DMS53 (cell line): Measurements from ENCODE around the gene TLE2.

Experiments used
- DNase-seq: peaks from one replicate; lab custom pipeline; 2025; lab: John Stamatoyannopoulos, UW

TLE2 gene

GRCh38 chr19:3036119-3036976 lies 7.3 kb upstream of the TLE2 start:
- DNase-seq = peak; percentile 95

GRCh38 chr19:3035542-3036118 lies 6.5 kb upstream of the TLE2 start:
- DNase-seq = peak; percentile 98

GRCh38 chr19:3034656-3035541 lies 5.8 kb upstream of the TLE2 start:
- peak; percentile 57 for DNase-seq

GRCh38 chr19:3034406-3034655 lies 5.3 kb upstream of the TLE2 start:
- DNase-seq = no peak

DNA sequence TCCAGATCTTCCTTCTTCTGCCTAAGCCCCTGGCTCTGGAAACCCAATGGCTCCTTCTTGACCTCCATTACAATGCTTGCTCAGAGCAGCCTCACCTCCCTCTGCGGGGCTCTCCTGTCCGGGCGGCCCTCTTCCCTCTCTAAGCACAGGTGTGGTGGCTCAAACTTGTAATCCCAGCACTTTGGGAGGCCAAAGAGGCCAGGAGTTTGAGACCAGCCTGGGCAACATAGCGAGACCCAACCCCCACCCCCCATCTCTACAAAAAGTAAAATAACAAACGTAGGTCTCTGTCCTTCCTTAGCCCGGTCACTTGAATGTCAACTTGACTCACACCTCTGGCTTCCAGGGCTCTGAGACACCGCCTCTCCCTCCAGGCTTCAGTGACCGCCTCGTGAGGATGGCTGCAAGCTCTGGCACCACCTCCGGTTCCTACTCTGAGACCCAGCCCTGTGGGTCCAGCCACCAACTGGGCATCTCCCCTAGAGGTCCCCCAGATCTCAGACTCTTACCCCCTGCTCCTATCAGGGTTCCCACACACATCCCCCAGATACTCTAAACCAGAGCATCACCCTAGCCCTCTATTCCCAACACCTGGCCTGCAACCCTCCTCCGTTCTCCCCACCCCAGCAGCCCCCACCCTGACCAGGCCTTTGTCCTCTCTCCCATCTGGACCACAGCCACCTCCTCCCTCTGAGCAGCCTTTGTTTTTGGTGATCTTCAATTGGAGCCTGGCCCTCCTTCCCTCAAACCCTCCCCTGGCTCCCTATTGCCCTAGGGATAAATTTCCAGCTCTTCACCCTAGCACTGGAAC lies 4.7 kb upstream of the TLE2 start:
- no peak for DNase-seq

DNA sequence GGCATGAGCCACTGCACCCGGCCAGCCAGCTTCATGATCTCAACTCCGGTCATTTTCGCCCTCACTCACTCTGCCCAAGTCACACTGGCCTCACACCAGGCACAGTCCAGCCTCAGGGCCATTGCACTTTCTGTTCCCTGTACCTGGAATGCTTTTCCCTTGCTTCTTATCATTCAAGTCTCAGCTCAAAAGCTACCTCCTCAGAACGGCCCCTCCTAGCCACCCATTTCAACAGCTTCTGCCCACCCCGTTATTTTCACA lies 2.5 kb upstream of the TLE2 start:
- no peak for DNase-seq

GRCh38 chr19:3028305-3029064 lies 595 bp downstream of the TLE2 start:
- peak; percentile 56 for DNase-seq

DNA sequence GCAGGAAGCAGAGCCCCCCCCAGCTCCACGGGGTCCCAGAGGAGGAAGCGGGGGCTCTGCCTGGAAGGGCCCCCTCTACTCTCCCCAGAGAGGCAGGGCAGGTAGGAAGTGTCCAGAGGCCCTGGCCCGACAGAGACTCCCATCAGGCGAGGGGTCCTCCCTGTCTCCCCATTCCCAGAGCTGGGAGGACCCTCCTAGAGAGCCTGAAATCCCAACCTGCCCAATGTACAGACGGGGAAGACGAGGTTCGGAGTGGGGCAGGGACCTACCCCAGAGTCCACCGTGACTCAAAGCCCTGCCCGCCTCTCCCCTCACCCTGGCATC lies 1.1 kb downstream of the TLE2 start:
- no peak for DNase-seq

DNA sequence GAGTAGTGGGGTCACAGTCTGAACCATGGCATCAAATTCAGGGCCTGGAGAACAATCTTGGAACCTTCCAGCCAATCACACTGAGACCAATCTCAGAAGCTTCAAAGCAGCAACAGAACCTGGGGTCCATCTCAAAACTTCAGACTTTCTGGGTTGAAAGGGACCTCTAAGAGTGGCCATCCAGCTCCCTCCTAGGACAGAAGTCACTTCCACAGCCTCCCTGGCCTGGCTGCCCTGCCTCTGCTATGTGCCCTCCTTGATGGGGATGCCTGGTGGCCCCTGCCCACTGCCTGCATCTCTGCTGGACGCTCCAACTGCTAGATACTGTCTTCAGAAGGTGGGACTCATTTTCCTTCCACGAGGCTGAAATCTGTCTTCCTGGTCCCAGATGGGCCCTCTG lies 1.8 kb downstream of the TLE2 start:
- no peak for DNase-seq

GRCh38 chr19:3026768-3027167 lies 2.3 kb downstream of the TLE2 start:
- no peak for DNase-seq

DNA sequence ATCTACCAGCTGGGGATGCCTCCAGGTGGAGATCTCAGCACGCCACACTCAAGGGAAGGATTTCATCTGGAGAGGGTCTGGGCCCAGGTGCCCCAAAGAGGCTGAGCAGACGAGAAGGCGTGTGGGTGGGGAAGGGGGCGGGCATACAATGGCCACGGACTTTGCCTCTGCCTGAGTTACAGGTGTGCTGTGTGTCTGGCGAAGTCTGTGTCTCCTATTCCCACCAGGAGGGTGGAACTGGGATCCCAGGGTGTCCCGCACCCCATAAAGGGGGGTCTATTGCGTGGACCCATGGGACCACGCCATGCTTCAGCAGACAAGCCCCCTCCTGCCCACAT lies 3.6 kb downstream of the TLE2 start:
- no peak for DNase-seq

- DNase-seq = no peak
These were observed 4.1 kb downstream of the TLE2 start for GRCh38 chr19:3024870-3025548.

DNA sequence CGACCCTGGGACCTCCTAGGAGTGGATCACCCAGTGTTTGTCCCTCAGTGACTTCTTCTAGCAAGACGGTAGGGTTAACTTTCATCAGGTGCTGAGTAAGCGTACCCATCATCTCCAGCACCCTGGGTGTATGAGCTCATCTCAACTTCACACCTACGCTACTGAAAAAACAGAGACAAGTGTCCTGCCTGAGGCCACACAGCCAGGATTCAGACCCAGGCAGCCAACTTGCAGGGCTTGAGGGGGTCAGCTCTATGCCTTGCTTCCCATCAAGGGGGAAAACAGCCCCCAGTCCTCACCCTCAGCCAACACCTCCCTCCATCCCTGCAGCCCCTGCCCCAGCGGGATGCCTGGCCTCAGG lies 4.6 kb downstream of the TLE2 start:
- no peak for DNase-seq

DNA sequence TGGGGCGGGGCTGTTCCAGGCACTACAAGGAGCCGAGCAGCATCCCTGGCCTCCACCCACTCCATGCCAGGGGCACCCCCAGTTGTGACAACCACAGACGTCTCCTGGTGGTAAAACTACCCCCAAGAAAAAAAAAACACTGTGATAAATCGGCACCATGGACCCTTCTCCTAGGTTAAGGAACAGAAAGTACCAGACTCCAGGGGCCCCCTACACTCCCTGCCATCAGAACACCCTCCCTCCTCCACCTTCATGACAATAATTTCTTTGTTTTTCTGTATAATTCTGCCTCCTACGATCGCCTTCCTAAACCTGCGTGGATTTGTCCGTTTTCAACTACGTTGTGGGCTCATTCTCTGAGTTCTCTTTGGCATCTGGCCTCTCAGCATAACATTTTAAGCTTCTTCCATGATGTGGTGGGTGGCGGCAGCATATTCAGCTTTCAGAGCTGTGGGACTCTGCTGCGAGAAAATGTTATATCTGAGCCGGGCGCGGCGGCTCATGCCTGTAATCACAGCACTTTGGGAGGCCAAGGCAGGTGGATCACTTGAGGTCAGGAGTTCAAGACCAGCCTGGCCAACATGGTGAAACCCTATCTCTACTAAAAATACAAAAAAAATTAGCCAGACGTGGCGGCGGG lies 8.6 kb downstream of the TLE2 start:
- no peak for DNase-seq

DNA sequence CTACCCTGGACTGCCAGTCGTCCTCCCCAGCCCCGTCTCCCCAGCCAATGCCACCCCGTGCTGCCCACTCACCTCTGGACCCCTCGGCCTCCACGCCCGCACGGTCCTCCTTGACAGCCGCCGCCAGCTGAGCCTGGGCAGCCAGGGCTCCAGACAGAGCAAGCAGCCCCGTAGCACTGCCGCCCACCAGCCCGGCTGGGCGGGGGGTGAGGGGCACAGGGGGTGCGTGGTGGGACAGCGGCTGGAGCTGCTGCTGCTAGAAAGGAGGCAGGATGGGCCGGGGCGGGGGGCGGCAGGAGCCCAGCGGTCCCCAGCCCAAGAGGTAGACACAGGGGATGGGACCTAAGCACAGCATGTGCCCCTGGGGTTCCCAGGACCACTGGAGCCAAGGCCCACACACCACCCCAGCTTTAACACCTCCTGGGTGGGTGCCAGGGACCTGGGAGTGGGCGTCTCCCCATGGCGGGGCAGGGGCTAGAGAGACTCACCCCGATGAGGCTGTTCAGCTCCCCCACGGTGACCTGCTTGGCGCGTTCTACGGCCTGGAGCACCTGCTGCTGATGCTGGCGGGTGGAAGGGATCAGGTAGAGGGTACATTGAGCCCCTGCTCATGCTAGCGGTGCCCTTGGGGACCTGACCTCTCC lies 9.7 kb downstream of the TLE2 start:
- DNase-seq = no peak

DNA sequence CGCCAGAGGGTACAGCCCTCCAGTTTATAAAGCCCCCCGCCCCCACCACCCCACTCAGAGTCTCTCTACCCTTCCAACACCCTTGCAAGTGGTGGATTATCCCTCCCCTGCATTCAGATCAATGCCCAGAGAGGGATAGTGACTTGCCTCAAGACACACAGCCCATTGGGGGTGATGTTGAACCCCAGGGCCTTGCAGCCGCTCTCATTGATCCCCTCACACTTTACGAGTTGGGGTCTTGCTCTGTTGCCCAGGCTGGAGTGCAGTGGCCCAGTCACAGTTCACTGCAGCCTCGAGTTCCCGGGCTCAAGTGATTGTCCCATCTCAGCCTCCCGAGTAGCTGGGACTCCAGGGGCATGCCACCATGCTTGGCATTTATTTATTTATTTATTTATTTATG lies 11.2 kb downstream of the TLE2 start:
- DNase-seq = no peak

- no peak for DNase-seq
These were observed 13.7 kb downstream of the TLE2 start for GRCh38 chr19:3015126-3016057.

DNA sequence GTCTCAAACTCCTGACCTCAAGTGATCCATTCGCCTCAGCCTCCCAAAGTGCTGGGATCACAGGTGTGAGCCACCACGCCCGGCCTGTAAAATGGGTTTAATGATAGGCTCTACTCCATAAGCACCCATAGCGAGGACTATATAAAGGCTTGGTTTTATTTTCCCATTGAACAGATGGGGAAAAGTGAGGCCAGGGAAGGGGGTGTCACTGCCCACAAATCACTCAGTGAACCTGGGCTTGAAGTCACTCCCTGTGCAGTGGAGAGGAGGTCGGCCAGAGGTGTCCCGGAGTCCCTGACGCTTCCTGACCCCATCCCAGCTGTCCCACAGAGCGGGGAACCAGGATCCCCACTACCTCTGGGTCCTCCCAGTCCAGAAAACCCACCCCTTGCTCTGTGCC lies 14.9 kb downstream of the TLE2 start:
- DNase-seq = no peak

DNA sequence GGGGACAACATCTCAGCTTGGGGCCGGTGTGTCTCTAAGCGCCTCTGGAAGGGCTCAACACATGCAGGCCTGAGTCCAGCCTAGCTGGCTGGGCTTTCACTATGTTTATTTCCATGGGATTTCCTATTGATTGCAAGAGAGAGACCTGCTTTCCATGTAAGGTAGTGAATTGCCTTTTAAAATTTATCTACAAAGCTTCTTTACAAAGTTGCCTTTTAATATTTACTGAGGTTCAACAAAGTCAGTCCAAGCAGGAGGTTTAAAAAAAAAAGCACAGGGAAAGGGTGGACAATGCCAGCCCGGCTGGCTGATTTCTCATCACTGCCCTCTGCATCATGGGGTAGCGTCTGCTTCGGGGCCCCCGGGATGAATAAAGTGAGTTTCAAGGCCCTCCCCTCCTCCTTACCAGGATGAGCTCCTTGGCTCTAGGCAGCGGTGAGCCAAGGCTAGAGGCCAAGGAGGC lies 15.8 kb downstream of the TLE2 start:
- no peak for DNase-seq
